HS-5 (cell line): ENCODE results near the gene FOLR1.

Experiments used
- DNase-seq: peaks from one replicate; pipeline ENCODE4 v3.0.0-alpha.2; 2012; ENCODE audit warnings: low read depth

FOLR1 gene

GRCh38 chr11:72235351-72236057, 43.6 kb downstream of the FOLR1 start:
- DNase-seq: no peak

DNA sequence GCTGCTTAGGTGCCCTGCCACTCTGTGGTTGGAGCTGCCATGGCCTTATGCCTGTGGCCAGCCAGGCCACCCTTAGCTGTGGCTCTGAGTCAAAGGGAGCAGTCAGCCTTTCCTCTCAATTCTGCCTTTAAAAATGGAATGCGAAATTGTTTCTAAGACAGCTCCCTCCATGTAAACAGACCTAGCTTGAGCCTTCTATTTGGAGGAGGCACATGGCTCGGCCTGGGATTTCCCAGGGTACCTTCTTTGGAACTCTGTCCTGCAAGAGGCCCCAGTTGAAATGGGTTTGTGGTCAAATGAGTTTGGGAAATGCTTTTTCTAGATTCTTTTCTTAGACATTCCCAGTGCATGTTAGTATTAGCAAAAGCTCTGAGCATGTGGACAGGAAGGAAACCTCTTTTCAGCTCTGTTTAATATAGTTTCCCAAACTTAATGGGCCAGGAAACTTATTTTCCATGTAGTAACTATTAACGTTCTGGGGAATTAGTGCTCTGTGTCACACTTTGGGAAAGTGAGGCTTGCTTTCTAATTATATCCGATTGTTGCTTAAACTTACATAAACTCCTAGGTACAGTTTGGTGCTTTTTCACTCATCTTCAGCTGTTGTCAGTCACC, 44.2 kb downstream of the FOLR1 start:
- no peak for DNase-seq

DNA sequence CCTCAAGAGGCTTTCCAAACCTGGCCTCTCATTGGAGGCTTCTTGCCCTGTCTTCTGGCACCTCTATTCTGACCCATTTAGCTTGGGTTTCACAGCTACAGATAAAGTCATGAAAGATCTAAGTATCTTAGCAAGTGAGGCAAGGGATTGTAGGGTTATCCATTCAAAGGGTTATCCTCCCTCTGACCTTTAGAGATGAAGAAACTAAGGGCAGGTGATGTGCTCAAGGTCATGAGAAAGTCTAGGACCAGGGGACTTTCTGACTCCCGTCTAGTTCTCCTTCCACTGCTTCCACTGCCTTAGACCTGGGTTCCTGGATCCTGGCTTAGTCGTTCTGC, 44.8 kb downstream of the FOLR1 start:
- DNase-seq: no peak

DNA sequence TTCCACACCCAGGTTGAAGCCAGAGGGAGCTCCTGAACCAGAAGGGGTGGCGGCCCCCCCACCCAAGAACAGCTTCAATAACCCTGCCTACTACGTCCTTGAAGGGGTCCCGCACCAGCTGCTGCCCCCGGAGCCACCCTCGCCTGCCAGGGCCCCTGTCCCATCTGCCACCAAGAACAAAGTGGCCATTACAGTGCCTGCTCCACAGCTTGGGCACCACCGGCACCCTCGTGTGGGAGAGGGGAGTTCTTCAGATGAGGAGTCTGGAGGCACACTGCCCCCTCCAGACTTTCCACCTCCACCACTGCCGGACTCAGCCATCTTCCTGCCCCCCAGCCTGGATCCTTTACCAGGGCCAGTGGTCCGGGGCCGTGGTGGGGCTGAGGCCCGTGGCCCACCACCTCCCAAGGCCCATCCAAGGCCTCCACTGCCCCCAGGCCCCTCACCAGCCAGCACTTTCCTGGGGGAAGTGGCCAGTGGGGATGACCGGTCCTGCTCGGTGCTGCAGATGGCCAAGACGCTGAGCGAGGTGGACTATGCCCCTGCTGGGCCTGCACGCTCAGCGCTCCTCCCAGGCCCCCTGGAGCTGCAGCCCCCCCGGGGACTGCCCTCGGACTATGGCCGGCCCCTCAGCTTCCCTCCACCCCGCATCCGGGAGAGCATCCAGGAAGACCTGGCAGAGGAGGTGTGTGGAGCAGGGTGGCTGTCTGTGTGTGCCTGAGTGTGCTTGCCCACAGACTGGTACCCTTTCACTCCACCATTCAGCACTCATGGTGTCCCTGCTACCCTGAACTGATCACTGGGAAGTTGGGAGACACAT, 45.4 kb downstream of the FOLR1 start:
- no peak for DNase-seq

DNA sequence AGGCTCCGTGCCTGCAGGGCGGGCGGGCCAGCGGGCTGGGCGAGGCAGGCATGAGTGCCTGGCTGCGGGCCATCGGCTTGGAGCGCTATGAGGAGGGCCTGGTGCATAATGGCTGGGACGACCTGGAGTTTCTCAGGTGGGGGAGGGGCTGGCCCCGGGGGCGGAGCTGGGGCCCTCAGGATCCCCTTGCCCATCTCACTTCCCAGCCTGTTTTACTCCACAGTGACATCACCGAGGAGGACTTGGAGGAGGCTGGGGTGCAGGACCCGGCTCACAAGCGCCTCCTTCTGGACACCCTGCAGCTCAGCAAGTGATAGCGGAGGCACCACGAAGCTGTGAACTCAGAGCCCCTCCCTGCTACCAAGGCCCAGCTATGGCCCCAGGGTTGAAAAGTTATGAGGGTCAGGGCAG, 46.1 kb downstream of the FOLR1 start:
- DNase-seq: no peak

DNA sequence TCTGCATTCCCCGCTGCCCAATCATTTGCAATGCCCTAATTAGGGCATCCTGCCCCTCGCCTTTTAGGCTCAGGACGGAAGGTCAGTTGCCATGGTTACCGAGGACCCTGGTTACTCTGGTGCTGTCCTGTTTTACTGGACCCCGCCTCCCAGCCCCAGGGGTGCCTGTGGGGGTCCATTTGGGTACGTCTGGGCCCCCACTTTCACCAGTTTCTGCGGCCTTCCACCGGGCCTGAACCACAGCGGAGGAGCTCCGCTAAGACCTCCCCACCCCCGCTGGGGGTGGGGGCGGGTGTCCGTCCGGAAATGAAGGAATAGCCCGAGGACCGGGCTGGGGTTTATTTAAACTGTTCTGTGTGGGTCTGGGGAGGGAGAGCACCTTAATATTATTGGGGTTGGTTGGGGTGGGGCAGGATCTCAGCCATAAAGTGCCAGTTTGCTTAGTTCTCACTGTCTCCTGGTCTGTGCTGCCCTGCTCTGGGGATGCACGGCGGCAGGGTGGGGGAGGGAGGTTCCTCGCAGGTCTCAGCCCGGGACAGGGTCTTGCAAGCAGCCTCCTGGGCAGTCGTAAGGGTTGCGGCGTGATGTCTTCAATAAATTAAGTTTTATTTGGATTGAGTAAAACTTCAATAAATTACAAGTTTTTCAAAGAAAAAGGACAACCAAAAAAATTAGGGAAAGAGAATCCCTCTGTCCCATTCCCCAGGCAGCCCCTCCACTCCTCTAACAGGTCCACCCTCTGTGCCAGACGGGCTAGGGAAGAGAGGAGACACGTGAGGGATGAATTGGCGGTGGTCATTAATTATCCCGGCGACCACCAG, 46.8 kb downstream of the FOLR1 start:
- DNase-seq: no peak

DNA sequence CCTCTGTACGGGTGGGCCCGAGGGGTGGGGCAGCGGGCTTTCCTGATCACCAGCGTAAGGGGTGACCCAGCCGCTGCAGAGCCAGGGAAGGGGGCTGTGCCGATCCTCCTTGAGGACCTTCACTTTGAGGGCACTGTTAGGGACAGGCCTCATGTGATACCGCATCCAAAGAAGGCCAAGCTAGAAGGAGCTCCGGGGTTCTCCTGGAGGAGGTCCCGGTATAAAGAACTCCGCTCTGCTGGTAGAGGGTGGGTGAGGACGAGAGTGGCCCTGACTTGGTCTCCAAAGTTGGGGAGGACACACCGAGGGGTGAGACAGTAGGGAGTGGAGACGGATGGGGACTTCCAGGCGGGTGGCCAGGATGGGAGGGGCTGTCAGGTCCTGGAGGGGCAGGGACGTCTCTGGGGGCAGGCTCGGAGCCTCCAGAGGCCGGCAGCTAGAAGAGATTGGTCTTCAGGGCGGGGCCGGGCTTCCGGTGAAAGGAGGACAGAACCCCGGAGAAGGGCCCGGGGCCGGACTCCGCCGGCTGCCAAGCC, 47.4 kb downstream of the FOLR1 start:
- DNase-seq: no peak

DNA sequence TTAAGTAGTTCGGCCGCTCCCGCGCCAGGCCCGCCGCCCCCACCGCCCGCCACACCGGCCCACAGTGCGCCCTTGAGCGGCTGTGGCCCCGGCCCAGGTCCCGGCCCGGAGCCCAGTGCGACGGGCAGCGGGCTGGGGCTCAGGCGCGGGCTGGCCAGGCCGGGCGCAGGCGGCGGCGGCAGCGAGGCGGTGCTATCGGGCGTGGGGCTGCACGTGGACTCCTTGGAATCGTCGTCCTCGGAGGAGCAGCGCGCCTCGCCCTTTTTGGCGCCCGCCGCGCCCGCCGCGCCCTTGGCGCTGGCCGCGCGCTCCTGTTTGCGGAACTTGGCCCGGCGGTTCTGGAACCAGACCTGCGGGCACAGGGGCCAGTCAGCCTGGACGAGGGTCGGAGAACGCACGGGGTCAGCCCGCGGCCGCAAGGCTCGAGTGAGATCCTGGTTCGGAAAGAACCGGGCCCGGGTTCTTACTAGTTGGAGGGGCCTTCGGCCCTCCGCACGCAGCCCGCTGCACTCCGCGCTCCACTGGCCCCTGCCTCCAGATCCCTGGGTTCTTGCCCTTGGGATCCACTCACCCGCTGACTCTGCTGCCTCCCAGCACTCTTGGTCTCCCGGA, 48.0 kb downstream of the FOLR1 start:
- no peak for DNase-seq

GRCh38 chr11:72240461-72241290, 48.7 kb downstream of the FOLR1 start:
- DNase-seq: no peak

DNA sequence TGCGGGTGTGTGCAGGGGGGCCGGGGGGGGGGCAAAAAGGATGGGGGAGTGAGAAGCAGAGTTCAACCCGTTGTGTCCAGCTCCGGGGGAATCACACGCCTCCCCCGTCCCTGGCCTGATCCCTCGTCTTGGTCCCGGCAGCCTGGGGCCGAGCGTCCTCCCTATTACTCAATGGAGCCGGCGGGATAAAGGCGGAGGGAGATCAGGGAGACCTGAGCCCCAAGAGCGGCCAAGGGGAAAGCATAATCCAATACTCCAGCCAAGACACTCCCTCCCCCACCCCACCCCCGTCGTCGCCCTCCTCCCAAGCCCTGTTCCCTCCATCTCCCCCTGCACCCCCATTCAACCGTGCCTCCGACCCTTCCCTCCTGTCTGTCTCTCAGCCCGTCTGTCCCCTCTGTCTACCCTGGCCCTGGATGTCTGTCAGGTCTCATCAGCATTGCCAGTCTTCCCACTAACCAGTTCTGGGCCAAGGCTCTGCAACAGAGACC, 49.4 kb downstream of the FOLR1 start:
- DNase-seq: no peak

DNA sequence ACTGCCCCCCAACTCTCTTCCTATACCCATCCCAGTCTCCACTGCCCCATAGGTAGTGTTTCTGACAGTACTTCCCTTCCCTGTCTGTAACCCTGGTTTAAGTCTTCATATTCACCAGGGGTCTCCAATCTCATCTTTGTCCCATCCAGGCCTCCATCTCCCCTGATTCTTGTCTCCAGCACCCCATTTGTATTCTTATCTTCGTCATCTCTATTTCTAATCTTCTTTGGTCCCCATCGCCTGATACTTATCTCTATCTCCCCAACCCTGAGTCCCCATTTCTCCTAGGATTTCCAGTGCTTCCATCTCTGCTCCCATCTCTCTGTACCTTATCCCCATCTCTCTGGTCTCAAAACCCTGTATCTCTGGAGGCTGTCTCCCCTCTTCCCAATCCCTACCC, 50.2 kb downstream of the FOLR1 start:
- DNase-seq: no peak

GRCh38 chr11:72243173-72244059, 51.5 kb downstream of the FOLR1 start:
- DNase-seq: no peak

- no peak for DNase-seq
Observed at GRCh38 chr11:72244060-72244360, 52.1 kb downstream of the FOLR1 start, which contains the start of gene PHOX2A. TSS of gene PHOX2A (minus strand) at chr11:72244176. CDS start at chr11:72244004, 172 bp downstream.

DNA sequence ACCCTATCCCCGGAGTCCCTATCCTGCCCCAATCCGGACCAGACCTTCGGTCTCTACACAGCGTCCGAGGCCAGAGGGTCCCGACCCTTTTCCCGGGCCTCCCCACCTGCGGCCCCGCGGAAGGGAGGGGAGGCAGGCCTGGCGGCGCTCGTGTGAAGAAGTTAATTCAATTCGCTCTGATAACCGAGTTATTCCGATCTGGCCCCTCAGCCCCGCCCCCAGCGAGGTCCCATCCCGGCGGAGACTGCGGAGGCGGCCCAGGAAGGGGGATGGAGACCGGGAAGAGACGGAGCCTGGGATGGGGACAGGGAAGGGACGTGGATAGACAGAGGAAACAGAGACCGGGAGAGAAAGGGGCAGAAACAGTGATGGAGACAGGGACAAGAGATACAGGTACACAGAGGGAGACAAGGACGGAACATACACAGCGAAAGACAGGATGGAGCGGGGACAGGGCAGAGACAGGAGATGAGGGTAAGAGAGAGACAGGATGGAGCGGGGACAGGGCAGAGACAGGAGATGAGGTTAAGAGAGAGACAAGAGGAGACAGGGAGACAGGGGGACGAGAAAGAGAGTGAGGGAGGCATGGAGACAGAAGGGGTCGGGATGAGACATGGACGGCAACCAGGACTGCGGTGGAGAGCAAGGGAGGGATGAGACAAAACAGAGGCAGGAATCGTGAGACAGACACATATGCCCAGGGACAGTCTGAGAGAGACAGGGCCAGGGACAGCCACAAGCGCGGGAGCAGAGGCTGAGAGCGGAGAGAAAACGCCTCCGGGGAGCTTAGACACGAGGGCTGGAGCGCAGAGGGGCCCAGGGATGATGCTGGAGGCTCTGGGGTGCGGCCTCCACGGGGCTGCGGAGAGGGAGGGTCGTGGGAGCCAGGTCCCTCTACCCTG, 52.7 kb downstream of the FOLR1 start:
- DNase-seq: no peak

- DNase-seq: no peak
Observed at GRCh38 chr11:72245263-72245816, 53.4 kb downstream of the FOLR1 start.
